Activated T-helper 2 cell treated with anti-CD3 and anti-CD28 coated beads, Interferon-gamma antibody, Interleukin-2, Interleukin-4, amounts not matched to agents 10 μg/mL and 5 μg/mL and 100 μg/mL, durations not matched to agents 14 hours and 24 hours and 36 hours (primary cell): ENCODE measurements around the gene ENTPD3. TPM values are rescaled to one million over a fixed set of nuclear protein-coding genes. Genes with fewer than 3 reads are reported as not detected.
"Not testable (repeated sequence)": the region's sequence is repeated elsewhere in the genome, so short reads cannot be mapped to it uniquely, and the experiment has no call there.

ENCODE experiments used
- DNase-seq: peaks from one replicate; pipeline ENCODE4 v3.0.0; 2021; ENCODE audit warnings: low spot score
- H3K27ac Mint-ChIP-seq: one replicate; pipeline ENCODE4 v1.8.0; 2021; ENCODE audit warnings: mixed read lengths
- H3K27me3 Mint-ChIP-seq: one replicate; pipeline ENCODE4 v1.8.0; 2021; ENCODE audit warnings: low read depth, mixed read lengths
- H3K36me3 Mint-ChIP-seq: one replicate; pipeline ENCODE4 v1.8.0; 2021; ENCODE audit warnings: low read depth, mixed read lengths
- H3K4me1 Mint-ChIP-seq: one replicate; pipeline ENCODE4 v1.8.0; 2021; ENCODE audit warnings: low read depth, mixed read lengths
- H3K4me3 Mint-ChIP-seq: one replicate; pipeline ENCODE4 v1.8.0; 2021; ENCODE audit warnings: low read depth, mild to moderate bottlenecking, moderate library complexity, mixed read lengths
- H3K9me3 Mint-ChIP-seq: one replicate; pipeline ENCODE4 v1.8.0; 2021; ENCODE audit warnings: mixed read lengths
- intact Hi-C: fragments of 100-400 bp; cut with micrococcal nuclease; formaldehyde crosslinking; loops from one replicate; pipeline ENCODE4 v1.15.1; 2023
- total RNA-seq: library from RNA; stranded (reverse); gene quantifications from 2 replicates; pipeline ENCODE4 v1.2.3, GENCODE V29; 2022

The ENTPD3 gene
- total RNA-seq, 1 donor from 2014 or later = not detected

GRCh38 chr3:40453933-40454332 lies 66.9 kb downstream of the ENTPD3 start:
- no peak overlapping the region for H3K27ac Mint-ChIP-seq
- H3K4me1 Mint-ChIP-seq = peaks cover 32% of the 10 kb centered on the region
- intact Hi-C loops = loop anchor here (1.0 to 10.0 kb wide), 9 partner anchors 23 to 1641 kb away; partner anchors contain the start of genes EIF1B, RPSA, TRAK1 and ULK4
- DNase-seq = no peak
- H3K27me3 Mint-ChIP-seq = no peaks in the 10 kb centered on the region
- no peaks in the 10 kb centered on the region for H3K9me3 Mint-ChIP-seq
- peaks cover 15% of the 10 kb centered on the region for H3K36me3 Mint-ChIP-seq
- peak overlapping the region; percentile 90 for H3K4me3 Mint-ChIP-seq

DNA sequence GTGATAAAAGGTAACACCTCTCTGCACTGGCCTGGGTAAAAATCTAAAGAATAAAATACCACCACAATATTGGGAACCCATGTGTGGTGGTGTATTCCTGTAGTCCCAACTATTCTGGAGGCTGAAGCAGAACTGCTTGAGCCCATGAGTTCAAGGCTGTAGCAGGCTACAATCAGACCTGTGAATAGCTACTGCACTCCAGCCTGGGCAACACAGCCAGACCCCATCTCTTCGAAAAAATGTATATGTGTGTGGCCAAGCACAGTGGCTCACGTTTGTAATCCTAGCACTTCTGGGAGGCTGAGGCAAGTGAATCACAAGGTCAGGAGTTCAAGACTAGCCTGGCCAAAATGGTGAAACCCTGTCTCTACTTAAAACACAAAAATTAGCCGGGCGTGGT lies 68.3 kb downstream of the ENTPD3 start:
- H3K4me1 Mint-ChIP-seq = peaks cover 38% of the 10 kb centered on the region
- H3K9me3 Mint-ChIP-seq = no peaks in the 10 kb centered on the region
- peaks cover 25% of the 10 kb centered on the region for H3K36me3 Mint-ChIP-seq
- peak overlapping the region; percentile 89 for H3K4me3 Mint-ChIP-seq
- intact Hi-C loops = loop anchor here (10.0 kb wide), 1 partner anchor 1639 kb away; the partner anchor contains the start of gene TRAK1
- H3K27ac Mint-ChIP-seq = no peak overlapping the region
- no peaks in the 10 kb centered on the region for H3K27me3 Mint-ChIP-seq
- no peak for DNase-seq

DNA sequence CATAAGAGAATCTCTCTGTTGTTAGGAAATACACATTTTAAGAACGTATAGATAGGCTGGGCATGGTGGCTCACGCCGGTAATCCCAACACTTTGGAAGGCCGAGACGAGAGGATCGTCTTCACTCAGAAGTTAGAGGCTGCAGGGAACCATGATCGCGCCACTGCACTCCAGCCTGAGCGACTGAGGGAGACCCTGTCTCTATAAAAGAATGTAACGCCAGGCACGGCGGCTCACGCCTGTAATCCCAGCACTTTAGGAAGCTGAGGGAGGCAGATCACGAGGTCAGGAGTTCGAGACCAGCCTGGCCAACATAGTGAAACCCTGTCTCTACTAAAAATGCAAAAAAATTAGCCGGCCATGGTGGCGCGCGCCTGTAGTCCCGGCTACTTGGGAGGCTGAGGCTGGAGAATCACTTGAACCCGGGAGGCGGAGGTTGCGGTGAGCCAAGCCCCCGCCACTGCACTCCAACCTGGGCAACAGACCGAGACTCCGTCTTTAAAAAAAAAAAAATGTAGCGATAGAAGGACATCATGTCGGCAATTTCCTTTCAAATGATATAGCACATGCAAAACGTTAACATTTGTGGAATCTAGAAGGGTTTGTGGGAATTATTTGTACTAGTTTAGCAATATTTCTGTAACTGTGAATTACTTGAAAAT lies 69.4 kb downstream of the ENTPD3 start:
- intact Hi-C loops = loop anchor here (2.0 to 10.0 kb wide), 2 partner anchors 742 to 1638 kb away; partner anchors contain the start of genes CTNNB1 and TRAK1
- peaks cover 32% of the 10 kb centered on the region for H3K36me3 Mint-ChIP-seq
- H3K27me3 Mint-ChIP-seq = no peaks in the 10 kb centered on the region
- peak overlapping the region; percentile 93 for H3K27ac Mint-ChIP-seq
- no peak for DNase-seq
- H3K4me1 Mint-ChIP-seq = peaks cover 40% of the 10 kb centered on the region
- peak overlapping the region; percentile 89 for H3K4me3 Mint-ChIP-seq
- H3K9me3 Mint-ChIP-seq = no peaks in the 10 kb centered on the region

- intact Hi-C loops = loop anchor here (1.0 to 10.0 kb wide), 3 partner anchors 67 to 1638 kb away; partner anchors contain the start of genes CTNNB1, TRAK1 and ZNF621
- Mint-ChIP-seq H3K27me3 (no peaks in the 10 kb centered on the region), H3K36me3 (peaks cover 40% of the 10 kb centered on the region), H3K4me1 (peaks cover 41% of the 10 kb centered on the region), H3K4me3 (peak within 1 kb of the TSS; percentile 89), H3K27ac (peak within 1 kb of the TSS; percentile 93), H3K9me3 (no peaks in the 10 kb centered on the region)
- peak; percentile 93 for DNase-seq
Observed at GRCh38 chr3:40456940-40457823, 70.2 kb downstream of the ENTPD3 start, which contains the start of gene RPL14. Gene RPL14, plus strand, starts transcription at chr3:40457339. Its CDS starts 133 bp downstream, at chr3:40457472.

DNA sequence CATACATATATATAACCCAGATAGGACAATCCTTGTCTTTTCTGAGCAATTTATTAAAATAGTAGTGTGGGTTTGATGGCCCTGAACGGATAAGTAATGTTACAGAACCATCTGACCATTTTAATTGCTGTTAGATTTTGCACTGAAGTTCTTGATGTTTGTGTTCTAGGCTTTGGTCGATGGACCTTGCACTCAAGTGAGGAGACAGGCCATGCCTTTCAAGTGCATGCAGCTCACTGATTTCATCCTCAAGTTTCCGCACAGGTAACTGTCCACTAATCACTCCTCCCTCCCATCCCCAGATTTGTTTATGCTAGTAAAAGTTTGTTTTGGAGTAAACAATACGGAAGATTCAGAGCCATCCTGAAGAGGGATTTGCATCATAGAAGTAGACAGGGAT lies 71.5 kb downstream of the ENTPD3 start:
- intact Hi-C loops = loop anchor here (10.0 kb wide), 1 partner anchor 1636 kb away; the partner anchor contains the start of gene TRAK1
- Mint-ChIP-seq H3K4me3 (peak overlapping the region; percentile 89), H3K4me1 (peaks cover 38% of the 10 kb centered on the region), H3K27me3 (no peaks in the 10 kb centered on the region), H3K36me3 (peaks cover 52% of the 10 kb centered on the region), H3K9me3 (no peaks in the 10 kb centered on the region), H3K27ac (peak overlapping the region; percentile 93)
- no peak for DNase-seq

GRCh38 chr3:40460481-40460880 lies 73.5 kb downstream of the ENTPD3 start:
- H3K4me1 Mint-ChIP-seq = peaks cover 52% of the 10 kb centered on the region
- H3K9me3 Mint-ChIP-seq, H3K4me3 Mint-ChIP-seq, DNase-seq, intact Hi-C loops, H3K27me3 Mint-ChIP-seq, H3K27ac Mint-ChIP-seq: not testable (repeated sequence)
- peaks cover 72% of the 10 kb centered on the region for H3K36me3 Mint-ChIP-seq

DNA sequence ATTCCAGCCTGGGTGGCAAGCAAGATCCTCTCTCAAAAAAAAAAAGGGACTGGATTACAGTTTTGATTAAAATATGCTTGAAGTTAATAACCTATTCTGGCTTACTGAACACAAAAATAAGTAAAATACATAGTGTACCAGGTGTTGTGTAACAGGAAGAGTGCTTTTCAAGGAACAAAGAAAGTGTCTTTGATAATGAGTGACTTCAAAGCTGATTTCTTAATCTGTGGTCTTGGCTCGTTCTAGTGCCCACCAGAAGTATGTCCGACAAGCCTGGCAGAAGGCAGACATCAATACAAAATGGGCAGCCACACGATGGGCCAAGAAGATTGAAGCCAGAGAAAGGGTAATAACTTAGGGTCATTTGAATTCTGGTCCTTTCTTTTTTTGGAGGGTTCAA lies 74.2 kb downstream of the ENTPD3 start:
- intact Hi-C loops = no loop called here
- no peak overlapping the region for H3K4me3 Mint-ChIP-seq
- H3K9me3 Mint-ChIP-seq = no peaks in the 10 kb centered on the region
- no peak overlapping the region for H3K27ac Mint-ChIP-seq
- H3K36me3 Mint-ChIP-seq = peaks cover 79% of the 10 kb centered on the region
- no peak for DNase-seq
- no peaks in the 10 kb centered on the region for H3K27me3 Mint-ChIP-seq
- H3K4me1 Mint-ChIP-seq = peaks cover 47% of the 10 kb centered on the region

GRCh38 chr3:40462838-40463237 lies 75.9 kb downstream of the ENTPD3 start:
- H3K4me3 Mint-ChIP-seq, intact Hi-C loops: not testable (repeated sequence)
- peaks cover 45% of the 10 kb centered on the region for H3K4me1 Mint-ChIP-seq

GRCh38 chr3:40463579-40463978 lies 76.6 kb downstream of the ENTPD3 start:
- Mint-ChIP-seq H3K36me3 (peaks cover 81% of the 10 kb centered on the region), H3K4me1 (peaks cover 38% of the 10 kb centered on the region), H3K27ac (no peak overlapping the region), H3K27me3 (no peaks in the 10 kb centered on the region), H3K9me3 (no peaks in the 10 kb centered on the region), H3K4me3 (no peak overlapping the region)
- no peak for DNase-seq
- intact Hi-C loops = no loop called here

More at GRCh38 chr3:40462838-40463237, 75.9 kb downstream of the ENTPD3 start:
- H3K27me3 Mint-ChIP-seq, H3K27ac Mint-ChIP-seq, DNase-seq, H3K9me3 Mint-ChIP-seq: not testable (repeated sequence)
- peaks cover 84% of the 10 kb centered on the region for H3K36me3 Mint-ChIP-seq

DNA sequence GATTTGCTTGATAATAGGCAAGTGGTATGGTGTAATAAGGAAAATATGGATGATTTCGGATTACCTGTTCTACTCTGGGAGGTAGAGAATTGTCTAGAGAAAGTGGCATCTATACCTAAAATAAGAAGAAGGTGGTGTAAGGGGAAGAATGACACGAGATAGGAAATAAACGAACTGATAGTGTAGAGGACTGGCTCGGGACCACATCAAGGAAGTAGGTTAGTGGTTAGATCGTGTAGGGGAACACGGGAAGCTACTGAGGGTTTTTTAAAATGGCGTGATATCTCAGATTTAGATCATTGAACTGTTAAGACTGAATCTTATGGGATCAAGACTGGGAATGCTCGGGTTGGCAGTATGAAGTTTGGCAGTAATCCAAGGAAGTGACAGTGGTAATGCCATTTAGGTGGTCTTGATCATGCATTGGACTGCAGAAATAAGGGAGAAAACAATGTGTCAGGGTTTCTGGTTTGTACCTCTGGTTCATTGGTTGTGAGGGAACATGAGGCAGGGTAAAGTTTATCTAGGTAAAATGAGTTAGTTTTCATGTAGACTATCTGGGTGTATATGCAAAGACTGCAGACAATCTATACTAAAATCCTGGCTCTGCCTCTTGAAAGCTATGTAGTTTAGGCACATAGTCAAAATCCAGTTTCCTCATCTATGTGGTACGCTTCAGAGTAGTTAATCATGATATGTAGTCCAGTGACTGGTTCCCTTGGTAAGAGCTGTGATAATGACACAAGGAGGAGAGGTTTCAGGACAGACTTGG lies 77.5 kb downstream of the ENTPD3 start:
- no peak overlapping the region for H3K4me3 Mint-ChIP-seq
- no peaks in the 10 kb centered on the region for H3K27me3 Mint-ChIP-seq
- peaks cover 31% of the 10 kb centered on the region for H3K4me1 Mint-ChIP-seq
- intact Hi-C loops = no loop called here
- peak overlapping the region; percentile 56 for H3K27ac Mint-ChIP-seq
- no peaks in the 10 kb centered on the region for H3K9me3 Mint-ChIP-seq
- no peak for DNase-seq
- peaks cover 74% of the 10 kb centered on the region for H3K36me3 Mint-ChIP-seq

GRCh38 chr3:40465111-40465407 lies 78.1 kb downstream of the ENTPD3 start:
- DNase-seq = no peak
- H3K36me3 Mint-ChIP-seq = peaks cover 73% of the 10 kb centered on the region
- H3K4me1 Mint-ChIP-seq = peaks cover 31% of the 10 kb centered on the region
- H3K27me3 Mint-ChIP-seq = no peaks in the 10 kb centered on the region
- no peak overlapping the region for H3K4me3 Mint-ChIP-seq
- intact Hi-C loops = no loop called here
- H3K9me3 Mint-ChIP-seq = no peaks in the 10 kb centered on the region
- peak overlapping the region; percentile 4 for H3K27ac Mint-ChIP-seq

GRCh38 chr3:40465456-40465855 lies 78.5 kb downstream of the ENTPD3 start:
- Mint-ChIP-seq H3K27me3 (no peaks in the 10 kb centered on the region), H3K4me3 (no peak overlapping the region), H3K9me3 (no peaks in the 10 kb centered on the region), H3K27ac (peak overlapping the region; percentile 4), H3K4me1 (peaks cover 28% of the 10 kb centered on the region), H3K36me3 (peaks cover 69% of the 10 kb centered on the region)
- no peak for DNase-seq
- intact Hi-C loops = no loop called here
